Panc1 (cell line): ENCODE measurements around the gene CWC27. TPM values are rescaled to one million over a fixed set of nuclear protein-coding genes. Genes with fewer than 3 reads are reported as not detected.

Source experiments
- ATAC-seq: fragments of 200-7000 bp; cut with Tn5 transposase; 2 replicates; pipeline ENCODE4 v1.9.1; 2020; ENCODE audit warnings: mild to moderate bottlenecking, moderate library complexity
- BruUV-seq: library from RNA; stranded (reverse); fragments of 400-500 nt; replicated peaks from 2 replicates; lab custom pipeline; 2021; lab: Mats Ljungman, UMichigan
- CTCF ChIA-PET: fragments of 300-600 bp; sonication (Branson Sonifier 250); formaldehyde crosslinking; loops from one replicate; lab custom pipeline; 2022; ENCODE audit warnings: antibody characterized with exemption; lab: Charles Lee
- POLR2A ChIA-PET: fragments of 300-600 bp; sonication (Branson Sonifier 250); formaldehyde crosslinking; loops from one replicate; lab custom pipeline; 2022; ENCODE audit warnings: antibody characterized with exemption; lab: Charles Lee
- DNase-seq: peaks from one replicate; pipeline ENCODE4 v3.0.0-alpha.2; 2010; ENCODE audit warnings: low read depth, low spot score
- H3K27ac ChIP-seq: 2 replicates; pipeline ENCODE4 v1.5.1; 2011; ENCODE audit warnings: mild to moderate bottlenecking, low read length, inconsistent platforms
- H3K27me3 ChIP-seq: fragments of 200-500 bp; sonication (Bioruptor generic); 2 replicates; pipeline ENCODE4 v1.6.0; 2014; ENCODE audit warnings: low read length, inconsistent platforms; ENCODE audit not compliant: control insufficient read depth, insufficient read depth
- H3K36me3 ChIP-seq: fragments of 200-500 bp; sonication (Bioruptor generic); 2 replicates; pipeline ENCODE4 v1.5.1; 2014; ENCODE audit warnings: inconsistent platforms, mild to moderate bottlenecking, low read length, moderate library complexity; ENCODE audit not compliant: control insufficient read depth, insufficient read depth
- H3K4me1 ChIP-seq: 2 replicates; pipeline ENCODE4 v1.5.1; 2011; ENCODE audit warnings: inconsistent platforms, mild to moderate bottlenecking, low read length, moderate library complexity; ENCODE audit not compliant: control insufficient read depth, insufficient read depth
- H3K4me3 ChIP-seq, 2 experiments: 2 replicates each; pipeline ENCODE4 v1.5.1; 2011 to 2012; ENCODE audit warnings: low read depth in 2 of 2, low read length in 2 of 2, mild to moderate bottlenecking in 2 of 2, inconsistent platforms in 1 of 2, moderate library complexity in 1 of 2
- H3K9me3 ChIP-seq: fragments of 200-500 bp; sonication (Bioruptor generic); 2 replicates; pipeline ENCODE4 v1.5.1; 2014; ENCODE audit warnings: low read depth, mild to moderate bottlenecking, inconsistent platforms, low read length, moderate library complexity; ENCODE audit not compliant: control insufficient read depth, insufficient read depth
- CTCF ChIP-seq: fragments of 450-650 bp; IDR thresholded peaks from 2 replicates; pipeline ENCODE4 v1.5.1; 2017; ENCODE audit warnings: mild to moderate bottlenecking
- POLR2AphosphoS5 ChIP-seq: IDR thresholded peaks from 2 replicates; pipeline ENCODE4 v1.6.1; 2012; ENCODE audit warnings: mild to moderate bottlenecking, low read depth, low read length, moderate library complexity
- REST ChIP-seq, 2 experiments: IDR thresholded peaks; 2 replicates each; pipeline ENCODE4 v1.6.1; 2011 to 2012; ENCODE audit warnings: low read depth in 2 of 2, control low read depth in 1 of 2, low read length in 1 of 2, mild to moderate bottlenecking in 1 of 2, moderate library complexity in 1 of 2; ENCODE audit not compliant: insufficient read depth in 1 of 2
- SIN3A ChIP-seq: IDR thresholded peaks from 2 replicates; pipeline ENCODE4 v1.6.1; 2012; ENCODE audit warnings: low read depth, mild to moderate bottlenecking, low read length, moderate library complexity, borderline replicate concordance; ENCODE audit not compliant: insufficient read depth
- TCF7L2 ChIP-seq: IDR thresholded peaks from 2 replicates; pipeline ENCODE4 v1.6.1; 2011; ENCODE audit warnings: mild to moderate bottlenecking, low read depth, low read length, inconsistent platforms
- in situ Hi-C: cut with HindIII; loops from 2 replicates; pipeline ENCODE4 v1.10.0; 2016; ENCODE audit warnings: low sequenced_read_pairs, low pct_unique_long_range_greater_than_20kb
- intact Hi-C: fragments of 100-400 bp; cut with micrococcal nuclease; formaldehyde crosslinking; loops from one replicate; pipeline ENCODE4 v1.10.0; 2022; ENCODE audit not compliant: unreplicated experiment
- total RNA-seq: library from RNA; stranded (reverse); gene quantifications from one replicate; pipeline ENCODE4 v1.2.1, GENCODE V29; 2021; ENCODE audit not compliant: unreplicated experiment

Gene CWC27
- total RNA-seq, 1 experiment from 2014 or later = 19.7 TPM

GRCh38 chr5:65018763-65019162 lies 250.0 kb downstream of the CWC27 start:
- Histone ChIP-seq H3K4me3 (no peak overlapping the region), H3K27me3 (no peaks in the 10 kb centered on the region), H3K36me3 (no peaks in the 10 kb centered on the region), H3K9me3 (no peaks in the 10 kb centered on the region), H3K4me1 (no peaks in the 10 kb centered on the region), H3K27ac (no peak overlapping the region)
- intact Hi-C loops = no loop called here
- no peak for ATAC-seq
- BruUV-seq = no TSS peak
- ChIA-PET CTCF (no interaction called here), POLR2A (no interaction called here)
- in situ Hi-C loops = no loop called here
- TF ChIP-seq POLR2AphosphoS5 (no peak), TCF7L2 (no peak), REST (IDR thresholded peaks at IDR 0.05; ENCODE audit: insufficient read depth in 1 of 2, low read depth in 2 of 2, low read length in 1 of 2) (no peak), SIN3A (no peak), CTCF (no peak)
- no peak for DNase-seq

GRCh38 chr5:65020492-65020891 lies 251.8 kb downstream of the CWC27 start:
- TF ChIP-seq POLR2AphosphoS5 (no peak), REST (IDR thresholded peaks at IDR 0.05; ENCODE audit: insufficient read depth in 1 of 2, low read depth in 2 of 2, low read length in 1 of 2) (no peak), TCF7L2 (no peak), SIN3A (no peak), CTCF (no peak)
- Histone ChIP-seq H3K4me3 (no peak overlapping the region), H3K4me1 (no peaks in the 10 kb centered on the region), H3K9me3 (no peaks in the 10 kb centered on the region), H3K27me3 (no peaks in the 10 kb centered on the region), H3K36me3 (no peaks in the 10 kb centered on the region), H3K27ac (no peak overlapping the region)
- in situ Hi-C loops (no loop called here), intact Hi-C loops (no loop called here)
- no peak for DNase-seq
- ChIA-PET POLR2A (no interaction called here), CTCF (no interaction called here)
- ATAC-seq = no peak
- no TSS peak for BruUV-seq
